Activated CD4-positive, alpha-beta T cell treated with anti-CD3 and anti-CD28 coated beads, Interleukin-2, amount 50 U/mL, for 24 hours (primary cell): ENCODE measurements around the gene KRTAP10-2.
"Not testable (repeated sequence)": the region's sequence is repeated elsewhere in the genome, so short reads cannot be mapped to it uniquely, and the experiment has no call there.

Experiments
- DNase-seq, 2 donors: peaks; one replicate each; pipeline ENCODE4 v3.0.0-alpha.2; 2020; ENCODE audit warnings: low read depth in 1 of 2, low spot score in 1 of 2

Gene KRTAP10-2, protein sequence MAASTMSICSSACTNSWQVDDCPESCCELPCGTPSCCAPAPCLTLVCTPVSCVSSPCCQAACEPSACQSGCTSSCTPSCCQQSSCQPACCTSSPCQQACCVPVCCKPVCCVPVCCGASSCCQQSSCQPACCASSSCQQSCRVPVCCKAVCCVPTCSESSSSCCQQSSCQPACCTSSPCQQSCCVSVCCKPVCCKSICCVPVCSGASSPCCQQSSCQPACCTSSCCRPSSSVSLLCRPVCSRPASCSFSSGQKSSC

DNA sequence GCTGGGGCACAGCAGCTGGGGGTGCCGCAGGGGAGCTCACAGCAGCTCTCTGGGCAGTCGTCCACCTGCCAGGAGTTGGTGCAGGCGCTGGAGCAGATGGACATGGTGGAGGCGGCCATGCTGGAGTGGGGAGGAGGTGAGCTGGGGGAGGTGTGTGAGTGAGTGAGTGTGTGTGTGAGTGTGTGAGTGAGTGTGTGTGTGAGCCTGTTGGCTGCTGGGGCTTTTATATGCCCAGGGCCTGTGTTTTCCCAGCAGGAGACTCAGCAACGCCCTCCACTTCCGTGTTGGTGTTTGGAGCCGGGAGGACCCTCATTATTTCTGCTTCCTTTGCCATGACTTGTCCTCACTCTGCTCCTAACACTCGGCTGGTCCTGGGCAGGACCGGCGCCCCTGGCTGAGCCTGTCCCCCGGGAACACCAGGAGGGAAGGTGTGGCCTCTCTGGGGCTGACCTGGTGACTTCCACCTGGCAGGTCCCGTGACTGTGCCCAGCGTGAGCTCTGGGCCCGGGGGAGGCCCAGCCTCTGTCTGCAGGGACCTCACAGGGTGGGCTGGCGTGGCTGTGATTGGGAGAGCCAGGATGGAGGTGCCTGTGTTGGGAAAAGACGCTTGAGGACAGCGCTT lies at the start of gene KRTAP10-2:
TSS of gene KRTAP10-2 (minus strand) at position 166 of the 622 bp plus-strand sequence. CDS start at position 119, 47 bp downstream.
- no peak for DNase-seq

DNA sequence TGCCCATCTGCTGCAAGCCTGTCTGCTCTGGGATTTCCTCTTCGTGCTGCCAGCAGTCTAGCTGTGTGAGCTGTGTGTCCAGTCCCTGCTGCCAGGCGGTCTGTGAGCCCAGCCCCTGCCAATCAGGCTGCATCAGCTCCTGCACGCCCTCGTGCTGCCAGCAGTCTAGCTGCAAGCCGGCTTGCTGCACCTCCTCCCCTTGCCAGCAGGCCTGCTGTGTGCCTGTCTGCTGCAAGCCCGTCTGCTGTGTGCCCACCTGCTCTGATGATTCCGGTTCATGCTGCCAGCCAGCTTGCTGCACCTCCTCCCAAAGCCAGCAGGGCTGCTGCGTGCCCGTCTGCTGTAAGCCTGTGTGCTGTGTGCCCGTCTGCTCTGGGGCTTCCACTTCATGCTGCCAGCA lies 49.8 kb upstream of the KRTAP10-2 start:
- DNase-seq: not testable (repeated sequence)

DNA sequence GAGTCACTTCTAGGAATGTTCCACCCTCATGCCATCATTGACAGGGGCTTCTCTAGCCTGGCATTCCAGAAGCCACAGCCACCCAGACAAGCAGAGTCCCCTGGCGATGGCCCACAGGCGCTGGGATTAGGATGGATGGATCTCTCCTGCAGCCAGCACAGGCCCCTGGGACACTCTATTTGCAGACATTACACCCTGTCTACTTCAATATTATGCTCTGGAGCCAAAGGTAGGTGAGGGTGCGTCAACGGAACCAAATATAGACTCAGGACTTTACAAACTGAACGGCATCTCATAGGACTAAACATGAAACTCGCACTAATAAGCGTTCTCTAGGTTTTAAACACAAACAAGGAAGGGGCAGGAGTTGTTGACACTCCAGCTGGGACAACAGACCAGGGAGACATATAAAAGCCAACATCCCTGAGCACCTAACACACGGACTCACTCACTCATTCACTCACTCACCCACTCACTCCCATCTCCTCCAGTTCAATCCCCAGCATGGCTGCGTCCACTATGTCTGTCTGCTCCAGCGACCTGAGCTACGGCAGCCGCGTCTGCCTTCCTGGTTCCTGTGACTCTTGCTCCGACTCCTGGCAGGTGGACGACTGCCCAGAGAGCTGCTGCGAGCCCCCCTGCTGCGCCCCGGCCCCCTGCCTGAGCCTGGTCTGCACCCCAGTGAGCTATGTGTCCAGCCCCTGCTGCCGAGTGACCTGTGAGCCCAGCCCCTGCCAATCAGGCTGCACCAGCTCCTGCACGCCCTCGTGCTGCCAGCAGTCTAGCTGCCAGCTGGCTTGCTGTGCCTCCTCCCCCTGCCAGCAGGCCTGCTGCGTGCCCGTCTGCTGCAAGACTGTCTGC lies 49.0 kb upstream of the KRTAP10-2 start, which contains the start of gene KRTAP10-7:
TSS of gene KRTAP10-7 (plus strand) at position 480 of the 861 bp plus-strand sequence. CDS start at position 505, 25 bp downstream.
- DNase-seq: not testable (repeated sequence)

DNA sequence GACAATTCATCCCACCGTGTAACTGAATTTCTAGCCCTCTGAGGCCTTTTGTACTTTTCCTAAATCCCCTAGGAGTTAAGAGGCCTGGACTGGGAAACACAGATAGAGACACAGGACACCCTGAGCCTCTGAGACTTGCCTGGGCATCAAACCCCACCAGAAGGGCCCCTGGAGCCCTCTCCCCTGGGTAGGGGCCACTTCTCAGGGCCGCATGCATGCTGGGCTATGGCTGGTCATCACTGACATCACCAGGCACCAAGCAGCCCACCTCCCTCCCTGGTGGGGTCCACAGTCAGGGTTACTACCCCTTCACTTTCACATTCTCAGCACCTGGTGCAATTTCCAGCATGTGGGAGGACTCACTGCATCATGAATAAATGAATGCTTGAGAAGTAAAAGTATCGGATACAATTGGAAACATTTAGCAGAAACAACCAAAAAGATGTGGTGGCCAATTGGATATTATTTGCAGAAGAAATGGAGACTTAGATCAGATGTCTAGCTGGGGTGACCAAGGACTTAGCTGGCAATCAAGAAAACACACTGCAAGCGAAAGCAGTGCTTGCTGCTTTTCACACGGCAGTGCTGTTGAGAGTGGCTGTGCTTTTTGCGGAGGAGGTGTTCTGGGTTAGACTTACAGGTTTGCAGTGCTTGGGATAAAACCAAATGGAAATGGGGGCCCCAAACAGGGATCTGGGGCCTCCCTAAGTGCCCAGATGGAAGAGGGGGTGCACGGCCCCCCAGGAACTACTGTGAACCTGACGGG lies 48.1 kb upstream of the KRTAP10-2 start:
- no peak for DNase-seq

- no peak for DNase-seq
These were observed 46.8 kb upstream of the KRTAP10-2 start for GRCh38 chr21:44598061-44598460.

DNA sequence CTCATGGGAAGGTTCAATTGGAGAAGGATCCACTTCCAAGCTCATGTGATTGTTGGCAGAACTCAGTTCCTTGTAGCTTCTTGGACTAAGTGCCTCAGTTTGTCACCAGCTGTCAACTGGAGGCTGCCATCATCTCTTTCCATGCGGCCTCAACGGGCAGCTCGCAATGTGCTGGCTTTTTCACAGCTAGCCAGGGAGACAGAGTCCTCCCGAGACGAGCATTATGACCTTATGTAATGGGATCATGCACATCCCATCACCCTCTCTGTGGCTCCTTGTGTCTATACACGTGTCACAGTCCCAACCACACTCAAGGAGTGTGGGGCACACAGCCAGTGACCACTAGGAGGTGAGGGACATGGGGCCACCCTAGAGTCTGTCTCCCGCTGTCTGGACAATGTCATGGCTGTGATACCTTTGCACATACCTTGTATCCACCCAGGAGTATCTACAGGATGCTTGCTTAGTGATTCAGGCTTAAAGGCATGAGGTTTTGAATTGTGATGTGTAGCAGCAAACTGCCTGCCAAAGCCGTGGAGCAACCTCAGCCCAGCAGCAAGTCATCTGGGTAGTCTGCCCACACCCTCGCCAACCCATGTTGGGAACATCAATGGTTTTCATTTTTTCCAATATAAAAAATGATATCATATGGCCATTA lies 44.9 kb upstream of the KRTAP10-2 start:
- DNase-seq: no peak

GRCh38 chr21:44595524-44595923 lies 44.2 kb upstream of the KRTAP10-2 start:
- no peak for DNase-seq

DNA sequence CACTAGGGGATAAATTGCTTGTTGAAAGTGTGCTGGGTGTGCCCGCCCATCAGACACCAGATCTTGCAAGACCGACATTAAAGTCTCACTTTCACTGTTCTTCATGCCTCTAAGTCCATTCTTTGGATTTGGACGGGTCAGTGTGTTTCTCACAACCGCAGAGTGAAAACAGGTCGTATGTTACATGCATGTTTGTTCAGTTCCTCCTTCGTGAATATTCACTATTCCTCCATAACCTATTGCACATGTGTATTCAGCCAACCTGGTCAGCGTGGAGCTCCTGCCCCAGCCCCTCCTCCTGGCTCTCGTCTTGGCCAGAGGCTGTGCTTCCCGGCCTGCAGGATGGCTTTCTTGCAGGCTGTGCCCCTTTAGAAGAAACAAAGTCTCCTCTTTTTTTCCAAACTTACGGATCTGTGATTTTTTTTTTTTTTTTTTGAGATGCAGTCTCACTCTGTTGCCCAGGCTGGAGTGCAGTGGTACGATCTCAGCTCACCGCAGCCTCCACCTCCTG lies 43.2 kb upstream of the KRTAP10-2 start:
- DNase-seq: no peak

GRCh38 chr21:44593598-44594405 lies 42.5 kb upstream of the KRTAP10-2 start:
- DNase-seq: no peak

DNA sequence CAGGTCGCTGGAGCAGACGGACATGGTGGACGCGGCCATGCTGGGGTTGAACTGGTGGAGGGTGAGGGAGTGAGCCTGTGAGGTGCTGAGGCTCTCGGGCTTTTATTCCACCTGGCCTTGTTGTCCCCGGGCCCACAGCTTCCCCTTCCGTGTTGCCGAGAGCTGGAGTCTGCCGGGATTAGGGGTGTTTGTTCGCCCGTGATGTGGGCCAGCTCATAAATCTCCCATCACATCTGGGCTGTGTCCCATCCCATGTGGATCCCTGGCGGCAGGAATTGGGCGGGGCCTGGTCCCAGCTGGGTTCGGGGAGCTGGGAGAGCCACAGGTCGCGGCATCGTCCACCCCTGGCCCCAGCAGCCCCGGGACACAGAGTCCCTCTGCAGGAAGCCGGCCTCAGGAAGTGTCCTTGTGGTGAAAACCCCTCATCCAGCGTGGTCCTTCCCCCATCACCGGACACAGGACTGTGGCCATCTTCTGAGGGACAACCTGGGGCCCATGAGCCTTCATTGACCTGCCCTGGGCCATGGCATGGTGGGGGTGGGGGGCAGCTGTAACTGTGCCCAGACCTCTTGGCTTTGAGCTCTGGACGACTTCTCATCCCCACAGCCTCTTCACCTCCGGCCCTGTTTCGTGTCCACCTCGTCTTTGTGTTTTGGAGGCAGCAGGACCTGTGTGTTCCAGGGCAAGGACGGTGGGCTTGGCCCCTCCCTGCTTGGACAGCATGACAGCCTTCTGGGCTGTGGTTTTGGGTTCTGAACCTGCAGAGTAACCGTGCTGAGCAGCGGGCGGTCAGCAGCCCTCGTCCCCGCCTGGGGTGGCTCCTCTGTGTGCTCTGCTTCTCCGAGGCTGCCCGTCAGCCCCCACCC lies 41.4 kb upstream of the KRTAP10-2 start, which contains the start of gene KRTAP10-6:
TSS of gene KRTAP10-6 (minus strand) at position 60 of the 866 bp plus-strand sequence. CDS start at position 39, 21 bp downstream.
- no peak for DNase-seq

GRCh38 chr21:44591801-44592130 lies 40.5 kb upstream of the KRTAP10-2 start:
- DNase-seq: not testable (repeated sequence)

DNA sequence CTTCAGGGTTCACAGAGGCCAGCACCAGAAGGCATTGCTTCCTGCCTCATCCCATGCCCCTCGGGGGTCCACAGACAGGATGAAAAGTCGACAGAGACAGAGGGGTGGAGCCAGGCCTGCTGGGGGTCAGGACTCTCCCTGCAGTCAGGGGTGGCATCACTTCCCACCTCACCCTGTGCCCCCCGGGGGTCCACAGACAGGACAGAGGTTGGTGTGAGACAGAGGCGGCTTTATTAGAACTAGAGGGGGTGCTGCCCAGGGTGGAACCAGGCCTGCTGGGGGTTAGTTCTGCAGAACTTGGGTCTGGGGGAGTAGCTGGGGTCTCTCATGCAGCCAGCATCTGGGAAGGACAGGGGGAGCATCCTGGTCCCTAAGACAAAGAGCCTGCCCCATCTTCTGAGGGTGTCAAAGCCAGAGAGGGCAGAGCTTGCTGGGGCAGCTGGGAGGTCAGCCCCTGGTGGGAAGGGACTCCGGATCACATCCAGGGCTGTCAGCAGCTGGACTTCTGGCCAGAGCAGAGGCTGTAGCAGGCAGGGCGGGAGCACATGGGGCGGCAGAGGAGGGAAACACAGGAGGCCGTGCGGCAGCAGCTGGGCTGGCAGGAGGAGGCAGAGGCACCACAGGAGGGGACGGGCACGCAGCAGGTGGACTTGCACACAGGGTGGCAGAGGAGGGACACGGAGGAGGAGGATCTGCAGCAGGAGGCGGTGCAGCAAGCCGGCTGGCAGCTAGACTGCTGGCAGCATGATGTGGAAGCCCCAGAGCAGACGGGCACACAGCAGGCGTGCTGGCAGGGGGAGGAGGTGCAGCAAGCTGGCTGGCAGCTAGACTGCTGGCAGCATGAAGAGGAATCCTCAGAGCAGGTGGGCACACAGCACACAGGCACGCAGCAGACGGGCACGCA lies 39.8 kb upstream of the KRTAP10-2 start:
- DNase-seq: not testable (repeated sequence)

DNA sequence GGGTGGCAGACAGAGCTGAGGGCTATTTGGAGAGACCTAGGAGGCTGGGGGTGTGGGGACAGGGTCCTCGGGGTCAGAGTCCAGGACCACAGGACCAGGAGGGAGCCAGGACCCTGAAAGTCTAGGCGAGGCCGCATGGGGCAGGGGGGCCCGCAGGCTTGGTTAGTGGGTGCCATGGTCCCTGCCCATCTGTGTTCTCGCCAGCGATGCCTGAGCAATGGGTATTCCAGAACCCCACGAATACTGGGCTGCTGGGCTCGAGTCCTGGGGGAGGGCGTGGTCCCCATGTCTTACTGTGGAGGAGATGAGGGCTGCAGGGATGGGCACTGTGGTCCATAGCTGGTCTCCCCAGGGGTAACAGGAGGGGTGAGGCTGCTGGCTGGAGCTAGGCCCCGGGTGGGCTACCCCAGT lies 39.0 kb upstream of the KRTAP10-2 start:
- DNase-seq: no peak

DNA sequence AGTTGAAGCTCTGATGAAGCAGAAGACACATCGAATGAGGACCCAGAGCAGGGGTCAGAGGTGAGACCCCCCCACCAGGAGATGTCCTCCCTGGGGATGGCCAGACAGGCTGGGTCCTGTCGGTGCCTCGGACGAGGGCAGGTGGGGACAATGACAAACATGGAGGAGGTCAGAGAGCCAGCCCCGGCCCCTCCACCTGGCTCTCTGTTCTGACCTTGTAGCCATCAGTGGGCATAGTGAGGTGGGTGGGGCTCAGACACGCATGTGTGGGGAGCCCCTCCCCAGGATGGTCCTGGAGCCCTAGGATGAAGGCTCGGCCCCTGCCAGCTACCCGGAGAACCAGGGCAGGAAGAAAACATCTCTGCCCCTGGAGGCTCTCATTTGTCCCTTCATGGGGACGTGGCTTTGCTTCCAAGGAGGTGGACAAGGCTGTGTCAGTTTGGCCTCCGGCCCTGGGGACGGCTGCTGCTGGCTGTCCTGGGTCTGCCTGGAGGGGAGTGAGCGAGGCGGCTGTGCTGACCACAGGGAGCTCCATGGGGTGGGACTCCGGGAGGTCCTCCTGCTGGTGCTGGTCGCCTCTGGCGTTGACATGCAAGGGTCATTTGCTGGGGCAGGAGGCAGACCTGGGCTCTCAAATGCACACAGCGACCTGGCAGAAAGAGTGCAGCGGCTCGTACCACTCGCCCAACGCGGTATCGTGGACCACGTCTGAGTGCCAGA lies 38.4 kb upstream of the KRTAP10-2 start:
- no peak for DNase-seq

- DNase-seq: no peak
These were observed 37.8 kb upstream of the KRTAP10-2 start for GRCh38 chr21:44589094-44589493.

GRCh38 chr21:44585892-44586291 lies 34.6 kb upstream of the KRTAP10-2 start:
- no peak for DNase-seq

DNA sequence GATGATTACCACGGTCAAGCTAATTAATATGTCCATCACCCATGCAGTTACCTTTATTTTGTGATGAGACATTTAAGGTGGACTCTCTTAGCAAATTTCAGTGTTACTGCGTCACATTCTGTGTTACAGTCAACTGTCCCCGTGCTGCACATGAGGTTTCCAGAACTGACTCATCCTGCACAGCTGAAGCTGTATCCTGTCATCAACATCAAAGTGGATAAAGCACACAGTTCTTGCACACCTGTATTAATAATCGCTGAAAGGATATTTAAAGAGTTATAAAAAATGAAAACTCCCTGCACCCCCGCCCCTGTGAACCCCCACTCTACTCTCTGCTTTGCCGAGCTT lies 32.5 kb upstream of the KRTAP10-2 start:
- DNase-seq: peak in 1 of 2 donors; percentile 21
